ENCODE measurements around the gene TNFRSF8.
A peak's percentile ranks its signal among the peaks of the same experiment; 100 is the strongest.

TNFRSF8 gene

DNA sequence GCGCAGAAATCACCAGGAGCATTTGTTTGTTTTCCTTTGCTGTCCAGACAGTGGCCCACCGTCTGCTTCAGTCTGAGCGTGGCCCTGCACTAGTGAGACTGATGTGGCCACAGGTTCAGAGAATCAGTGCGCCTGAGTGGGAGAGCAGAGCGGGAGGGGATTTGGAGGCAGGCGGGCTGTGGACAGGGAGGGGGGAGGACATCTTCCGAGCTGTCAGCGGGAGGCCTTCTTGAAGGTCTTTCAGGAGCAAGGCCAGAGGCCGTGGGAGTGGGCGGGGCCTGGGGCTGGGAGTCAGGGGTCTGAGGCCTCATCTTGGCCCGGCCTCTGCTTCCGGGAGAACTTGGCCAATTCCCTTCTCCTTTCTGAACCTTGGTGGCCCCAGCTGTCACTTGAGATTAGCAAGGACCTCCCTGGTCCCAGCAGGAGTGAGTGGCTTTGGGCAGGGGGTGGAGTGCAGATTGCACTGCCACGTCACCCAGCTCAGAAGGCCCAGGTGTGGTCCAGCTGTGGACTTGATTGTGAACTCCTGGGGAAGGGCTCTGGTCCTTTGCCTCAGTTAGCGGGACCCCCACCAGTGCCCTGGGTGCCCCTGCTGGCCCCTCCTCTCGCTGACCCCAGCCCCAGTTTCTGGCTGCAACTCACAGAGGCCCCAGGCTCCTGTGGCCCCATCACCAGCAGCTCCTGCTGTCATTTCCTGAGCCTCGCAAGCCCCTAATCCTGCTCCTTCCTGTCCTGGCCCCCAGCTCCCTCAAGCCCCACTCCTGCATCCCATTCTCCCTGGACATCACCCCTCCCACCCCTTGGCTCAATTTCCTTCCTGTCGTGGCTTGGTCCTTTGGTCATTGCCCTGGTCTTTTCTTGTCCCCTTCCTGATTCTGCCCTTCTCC lies 112.1 kb downstream of the TNFRSF8 start:
- DNase-seq (ENCODE audit: low read depth in 2 of 2) = no peak

DNA sequence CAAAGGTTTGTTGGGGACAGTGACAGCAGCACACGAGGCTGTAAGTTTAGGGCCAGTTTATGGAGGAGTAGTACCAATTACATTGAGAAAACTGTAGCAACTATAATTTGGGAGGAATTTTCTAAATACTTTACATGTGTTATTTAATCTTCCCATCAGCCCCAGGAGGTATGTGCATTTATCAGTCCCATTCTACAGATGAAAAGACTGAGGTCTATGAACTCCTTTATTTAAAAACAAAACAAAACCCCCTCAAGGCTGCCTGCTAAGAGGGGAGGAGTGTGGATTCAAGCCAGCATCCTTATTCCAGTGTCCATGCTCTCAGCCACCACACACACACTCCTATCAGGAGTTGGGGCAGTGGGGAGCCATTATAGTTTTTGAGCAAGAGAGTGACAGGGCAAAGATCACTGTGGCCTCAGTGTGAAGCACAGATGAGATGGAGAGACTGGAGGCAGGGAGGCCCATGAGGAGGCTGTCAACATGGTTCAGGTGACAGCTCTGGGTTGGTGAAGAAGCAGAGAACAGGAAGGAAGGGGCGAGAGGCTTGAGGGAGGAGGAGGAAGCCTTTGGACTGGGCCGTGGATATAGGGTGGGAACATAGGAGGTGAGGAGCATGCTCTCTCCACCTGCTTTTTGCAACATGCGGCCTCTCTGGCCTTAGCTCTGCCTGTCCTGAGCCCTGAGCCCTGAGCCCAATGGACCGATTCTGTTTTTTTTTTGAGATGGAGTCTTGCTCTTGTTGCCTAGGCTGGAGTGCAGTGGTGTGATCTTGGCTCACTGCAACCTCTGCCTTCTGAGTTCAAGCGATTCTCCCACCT lies 113.4 kb downstream of the TNFRSF8 start:
- DNase-seq (ENCODE audit: low read depth in 2 of 2) = no peak

DNA sequence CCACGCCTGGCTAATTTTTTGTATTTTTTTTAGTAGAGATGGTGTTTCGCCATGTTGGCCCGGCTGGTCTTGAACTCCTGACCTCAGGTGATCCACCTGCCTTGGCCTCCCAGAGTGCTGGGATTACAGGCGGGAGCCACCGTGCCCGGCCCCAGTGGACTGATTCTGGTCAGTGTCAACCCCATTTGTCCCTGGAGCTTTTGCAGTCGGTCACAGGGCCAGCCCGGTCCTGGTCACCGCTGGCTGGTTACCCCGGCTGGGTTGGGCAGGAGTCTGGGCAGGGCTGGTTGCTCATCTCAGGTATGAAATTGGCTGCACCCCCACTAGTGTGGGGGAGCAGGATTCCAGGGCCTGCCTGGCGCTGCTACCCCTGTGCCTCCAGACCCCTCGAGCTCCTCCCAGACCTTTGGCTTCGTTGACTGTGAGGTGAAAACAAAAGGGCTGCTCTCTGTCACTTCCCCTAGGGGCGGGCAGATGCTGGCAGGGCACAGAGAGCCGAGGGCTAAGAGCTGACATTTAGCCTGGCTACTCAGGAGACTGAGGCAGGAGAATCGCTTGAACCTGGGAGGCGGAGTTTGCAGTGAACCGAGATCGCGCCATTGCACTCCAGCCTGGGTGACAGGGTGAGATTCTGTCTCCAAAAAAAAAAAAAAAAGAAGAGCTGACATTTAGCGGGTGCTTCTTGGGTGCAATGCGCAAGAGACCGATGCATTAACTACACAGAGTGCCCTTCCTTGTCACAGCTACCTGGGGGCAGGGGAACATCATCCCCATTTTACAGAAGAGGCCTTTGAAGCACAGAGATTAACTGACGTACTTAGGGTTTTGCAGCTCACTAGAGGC lies 114.3 kb downstream of the TNFRSF8 start:
- no peak for DNase-seq (ENCODE audit: low read depth in 2 of 2)

DNA sequence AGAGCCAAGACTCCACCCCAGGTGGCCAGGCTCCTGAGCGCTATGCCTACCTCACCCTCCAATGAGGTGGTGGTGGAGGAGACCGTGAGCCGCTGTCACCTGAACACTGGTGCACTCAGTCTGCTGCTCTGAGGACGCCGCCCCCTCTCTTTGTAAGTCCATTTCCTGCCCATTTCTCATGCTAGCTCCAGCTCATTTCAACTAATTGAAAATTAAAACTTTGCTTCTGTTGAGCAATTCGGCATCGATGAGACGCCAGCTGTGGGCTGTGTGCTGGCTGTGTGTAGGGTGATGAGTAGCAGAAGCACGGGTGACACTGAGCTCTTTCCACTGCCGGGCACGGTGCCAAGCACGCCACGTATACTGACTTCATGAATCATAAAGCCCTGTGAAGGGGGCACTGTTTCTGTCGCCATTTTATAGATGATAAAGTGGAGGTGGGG lies 114.9 kb downstream of the TNFRSF8 start:
- peak; percentile 89 to 93 for DNase-seq (ENCODE audit: low read depth in 2 of 2)

DNA sequence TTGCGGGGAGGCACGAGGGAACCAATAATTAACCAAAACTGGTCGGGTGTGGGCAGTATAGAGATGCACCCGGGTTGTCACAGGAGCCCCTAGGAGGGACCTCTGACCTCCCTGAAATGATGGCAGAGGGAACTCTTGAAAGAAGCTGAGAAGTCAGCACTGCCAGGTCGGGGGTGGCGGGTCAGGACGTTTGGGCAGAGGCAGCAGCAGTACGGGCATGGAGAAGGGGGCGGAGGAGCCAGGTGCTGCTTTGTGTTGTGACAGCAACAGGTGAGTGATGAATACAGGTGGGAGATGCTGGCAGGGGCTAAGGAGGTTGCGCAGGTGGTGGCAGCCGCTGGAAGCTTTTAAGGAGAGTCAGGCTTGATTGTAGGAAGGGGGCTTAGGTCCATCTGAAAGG lies 115.4 kb downstream of the TNFRSF8 start:
- no peak for DNase-seq (ENCODE audit: low read depth in 2 of 2)

DNA sequence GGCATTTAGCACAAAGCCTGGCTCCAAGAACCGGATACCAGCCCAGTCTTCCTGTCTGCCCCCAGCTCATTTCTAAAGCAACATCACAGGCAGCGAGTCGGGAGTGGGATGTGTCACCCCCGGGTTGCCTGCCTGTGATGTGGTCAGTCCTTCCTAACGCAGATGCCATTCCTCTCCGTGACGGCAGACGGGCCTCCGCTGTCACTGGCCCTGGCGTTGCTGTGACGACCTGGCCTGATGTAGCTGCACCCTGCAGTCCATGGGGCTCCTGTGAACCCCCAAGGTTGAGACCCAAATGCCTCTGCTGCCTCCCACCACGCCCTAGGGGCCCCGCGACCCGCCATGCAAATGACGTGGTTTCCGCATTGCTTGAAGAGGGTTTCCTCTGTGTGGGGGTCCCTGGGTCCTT lies 116.0 kb downstream of the TNFRSF8 start:
- DNase-seq (ENCODE audit: low read depth in 2 of 2) = peak; percentile 76 to 77

DNA sequence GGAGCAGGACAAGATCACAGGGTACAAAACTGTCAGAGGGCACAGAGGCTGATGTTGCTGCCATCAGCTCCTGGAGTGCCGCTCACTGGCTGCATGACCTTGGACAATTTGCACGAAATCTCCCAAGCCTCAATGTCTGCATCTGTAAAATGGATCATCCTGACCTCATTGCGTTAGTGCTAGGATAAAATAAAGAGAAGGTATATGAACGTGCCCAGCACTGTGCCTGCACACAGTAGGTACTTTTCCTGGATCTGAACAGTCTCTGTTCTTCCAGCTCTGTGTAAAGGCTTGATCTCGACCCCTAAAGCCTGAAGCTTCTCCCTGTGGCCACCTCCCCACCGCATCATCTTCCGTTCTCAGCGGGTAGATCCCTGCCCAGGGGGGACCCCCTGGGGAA lies 116.6 kb downstream of the TNFRSF8 start:
- no peak for DNase-seq (ENCODE audit: low read depth in 2 of 2)

DNA sequence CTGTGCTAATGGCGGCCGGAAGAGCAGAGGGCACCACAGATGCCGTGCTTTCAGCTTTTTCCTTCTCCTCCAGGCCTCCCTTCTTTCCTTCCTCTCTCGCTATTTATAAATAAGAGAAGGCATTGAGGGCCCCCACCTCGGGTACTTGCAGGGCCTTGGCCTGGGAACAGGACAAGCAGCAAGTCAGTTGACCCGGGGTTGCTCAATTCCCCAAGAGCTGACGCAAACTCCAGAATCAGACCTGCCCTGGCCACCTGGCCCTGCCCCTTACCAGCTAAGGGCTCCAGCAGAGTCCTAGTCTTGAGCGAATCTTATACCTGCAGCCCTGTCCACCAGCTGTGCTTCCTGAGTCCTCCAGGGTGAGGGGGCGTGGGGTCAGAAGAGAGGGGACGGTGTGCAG lies 117.2 kb downstream of the TNFRSF8 start:
- no peak for DNase-seq (ENCODE audit: low read depth in 2 of 2)

DNA sequence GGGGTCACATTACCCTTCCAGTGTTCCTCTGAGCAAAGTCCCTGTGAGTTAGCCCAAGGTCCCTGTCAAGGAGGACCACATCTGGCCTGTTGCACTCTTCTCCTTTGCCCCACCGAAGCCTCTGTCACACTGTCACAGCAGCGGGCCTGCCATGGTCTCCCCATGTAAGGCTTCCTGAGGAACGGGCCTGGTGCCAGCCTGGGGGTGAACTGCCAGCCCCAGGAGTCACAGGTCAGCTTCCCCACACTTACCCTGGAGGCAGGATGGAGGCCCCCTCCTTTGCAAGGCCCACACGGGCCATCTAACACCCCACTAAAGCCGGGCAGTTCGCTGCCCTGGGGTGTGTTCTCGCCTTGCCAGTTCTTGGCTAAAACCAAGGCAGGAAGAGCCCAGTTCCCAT lies 117.8 kb downstream of the TNFRSF8 start:
- no peak for DNase-seq (ENCODE audit: low read depth in 2 of 2)

DNA sequence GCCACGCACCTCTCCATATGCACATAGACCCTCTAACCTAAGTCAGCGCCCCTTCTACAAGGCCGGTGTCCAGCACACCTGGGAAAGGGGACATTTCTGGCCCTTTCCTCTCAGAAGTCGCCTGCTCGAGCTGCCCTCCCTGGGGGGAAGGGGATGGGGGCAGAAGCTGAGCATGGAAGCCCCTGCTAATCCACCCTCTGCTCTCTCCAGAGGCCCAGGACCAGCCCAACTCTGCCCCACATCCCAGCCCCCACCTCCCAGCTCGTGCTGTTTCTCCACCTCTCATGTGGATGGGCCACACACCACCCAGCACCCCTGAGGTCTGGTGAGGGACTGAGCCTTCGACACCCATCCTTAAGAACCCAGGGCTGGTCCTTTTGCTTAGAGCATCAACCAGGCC lies 118.5 kb downstream of the TNFRSF8 start:
- DNase-seq (ENCODE audit: low read depth in 2 of 2) = no peak

DNA sequence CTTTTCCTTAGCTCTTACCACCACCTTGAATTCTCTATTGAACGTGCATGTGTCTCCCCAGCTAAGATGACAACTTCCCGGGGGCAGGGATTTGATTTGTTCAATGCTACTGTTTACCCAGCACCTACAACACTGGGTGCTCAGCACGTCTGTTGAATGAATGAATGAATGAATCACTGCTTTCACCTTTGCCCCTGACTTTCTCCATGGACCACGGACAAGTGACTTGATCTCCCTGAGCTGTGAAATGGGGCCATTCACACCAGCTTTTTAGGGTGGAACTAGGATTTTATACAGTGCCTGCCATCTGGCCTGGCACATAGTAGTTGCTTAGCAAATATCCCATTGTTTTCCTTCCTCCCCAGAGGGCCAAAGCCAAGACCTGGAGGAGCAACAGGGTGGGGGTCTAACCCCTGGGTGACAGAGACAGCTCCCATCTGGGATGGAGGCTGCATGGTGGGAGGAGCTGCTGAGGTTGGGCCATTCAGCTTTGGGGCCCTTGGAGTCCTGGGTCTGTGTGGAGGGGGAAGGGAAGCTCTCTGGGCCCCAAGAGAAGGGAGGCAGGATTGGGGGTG lies 119.4 kb downstream of the TNFRSF8 start:
- DNase-seq (ENCODE audit: low read depth in 2 of 2) = no peak

DNA sequence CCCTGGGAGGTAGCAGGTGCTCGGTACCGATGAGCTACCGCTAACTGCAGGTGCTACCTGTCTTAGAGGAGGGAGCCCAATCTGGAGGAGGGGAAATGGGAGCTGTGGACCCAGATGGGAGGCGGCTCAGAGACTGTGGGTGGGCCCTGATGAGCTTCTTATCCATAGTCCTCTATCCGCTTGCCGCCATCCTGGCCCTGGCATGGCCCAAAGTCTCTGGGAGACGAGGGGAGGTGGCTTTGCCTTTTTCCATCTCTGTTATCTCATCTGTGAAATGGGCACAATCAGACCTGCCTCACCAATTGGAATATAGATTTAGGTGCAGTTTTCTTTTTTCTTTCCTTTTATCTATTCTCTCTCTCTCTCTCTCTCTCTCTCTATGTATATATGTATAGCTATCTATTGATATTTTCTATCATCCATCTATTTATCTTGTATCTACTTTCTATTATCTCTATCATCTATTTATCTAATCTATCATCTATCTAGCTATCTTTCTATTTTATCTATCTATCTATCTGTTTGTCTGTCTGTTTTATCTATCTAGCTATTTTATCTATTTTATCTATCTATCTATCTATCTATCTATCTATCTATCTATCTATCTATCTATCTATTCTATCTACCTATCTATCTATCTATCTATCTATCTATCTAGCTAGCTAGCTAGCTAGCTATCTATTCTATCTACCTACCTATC lies 120.1 kb downstream of the TNFRSF8 start:
- no peak for DNase-seq (ENCODE audit: low read depth in 2 of 2)

DNA sequence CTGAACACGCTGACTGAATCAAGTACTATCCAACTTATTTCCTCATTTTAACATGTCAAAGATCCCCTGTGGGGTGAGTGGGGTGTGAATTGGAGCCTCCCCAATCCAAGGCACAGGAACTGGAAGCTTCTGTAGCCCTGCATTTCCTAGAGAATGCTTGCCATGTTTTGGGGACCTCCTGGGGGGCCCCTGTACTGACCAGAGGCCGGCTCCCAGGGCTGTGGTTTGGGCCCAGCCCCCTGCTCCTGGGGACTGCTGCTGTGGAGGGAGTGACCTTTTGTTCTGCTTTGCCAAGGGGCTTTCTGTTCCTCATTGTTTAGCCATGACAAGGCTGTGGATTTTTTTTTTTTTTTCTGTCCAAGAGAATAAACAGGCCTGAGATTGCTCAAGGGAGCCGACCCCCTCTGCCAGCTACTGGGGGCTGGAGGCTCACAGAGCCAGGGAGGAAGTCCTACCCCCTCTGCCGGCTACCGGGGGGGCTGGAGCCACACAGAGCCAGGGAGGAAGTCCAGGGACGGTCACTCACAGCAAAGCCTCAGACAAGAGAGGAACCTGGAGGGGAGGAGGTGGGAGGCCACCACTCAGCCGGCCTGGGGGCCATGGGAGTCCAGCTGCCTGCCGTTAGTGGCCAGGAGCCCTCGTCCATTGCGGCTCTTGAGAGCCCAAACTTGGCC lies 121.0 kb downstream of the TNFRSF8 start:
- no peak for DNase-seq (ENCODE audit: low read depth in 2 of 2)

DNA sequence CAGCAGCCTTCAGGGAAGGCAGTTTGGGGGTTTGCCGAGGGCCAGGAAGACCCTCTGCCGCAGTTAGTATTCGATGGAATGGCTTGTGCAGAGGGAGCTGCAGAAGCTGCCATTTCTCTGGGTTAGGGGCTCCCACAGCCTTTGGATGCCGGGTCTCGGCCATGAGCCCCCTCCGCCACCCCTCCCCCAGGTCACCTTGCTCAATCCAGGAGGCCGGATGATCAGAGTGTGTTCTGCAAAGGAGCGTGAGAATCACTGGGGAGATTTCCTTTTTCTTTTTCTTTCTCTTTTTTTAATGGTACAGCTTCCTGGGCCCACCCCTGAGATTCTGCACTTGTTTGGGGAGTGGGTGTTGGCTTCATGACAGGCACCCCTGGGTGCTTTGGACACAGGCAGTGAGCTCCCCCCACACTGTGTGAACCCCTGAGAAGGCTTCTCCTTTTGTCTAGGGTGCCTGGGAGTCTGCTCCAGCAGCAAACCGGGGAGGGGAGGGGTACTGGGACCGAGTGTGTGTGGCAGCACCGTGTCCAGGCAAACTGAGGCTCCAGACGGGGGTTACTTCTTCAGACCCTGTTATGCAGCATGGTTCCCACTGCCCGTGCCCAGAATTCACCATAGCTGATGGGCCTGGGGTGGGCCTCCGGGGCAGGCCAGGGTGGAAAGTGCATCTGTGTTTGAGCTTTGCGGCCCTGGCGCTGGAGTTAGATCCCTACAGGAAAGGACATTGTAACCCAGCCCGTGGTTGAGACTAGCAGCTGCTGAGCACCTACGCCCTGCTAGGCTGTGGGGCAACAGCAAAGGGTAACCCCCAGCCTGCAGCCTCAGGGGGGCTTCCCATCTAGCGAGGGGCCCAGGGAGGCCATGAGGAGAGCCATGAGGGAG lies 122.2 kb downstream of the TNFRSF8 start:
- no peak for DNase-seq (ENCODE audit: low read depth in 2 of 2)

DNA sequence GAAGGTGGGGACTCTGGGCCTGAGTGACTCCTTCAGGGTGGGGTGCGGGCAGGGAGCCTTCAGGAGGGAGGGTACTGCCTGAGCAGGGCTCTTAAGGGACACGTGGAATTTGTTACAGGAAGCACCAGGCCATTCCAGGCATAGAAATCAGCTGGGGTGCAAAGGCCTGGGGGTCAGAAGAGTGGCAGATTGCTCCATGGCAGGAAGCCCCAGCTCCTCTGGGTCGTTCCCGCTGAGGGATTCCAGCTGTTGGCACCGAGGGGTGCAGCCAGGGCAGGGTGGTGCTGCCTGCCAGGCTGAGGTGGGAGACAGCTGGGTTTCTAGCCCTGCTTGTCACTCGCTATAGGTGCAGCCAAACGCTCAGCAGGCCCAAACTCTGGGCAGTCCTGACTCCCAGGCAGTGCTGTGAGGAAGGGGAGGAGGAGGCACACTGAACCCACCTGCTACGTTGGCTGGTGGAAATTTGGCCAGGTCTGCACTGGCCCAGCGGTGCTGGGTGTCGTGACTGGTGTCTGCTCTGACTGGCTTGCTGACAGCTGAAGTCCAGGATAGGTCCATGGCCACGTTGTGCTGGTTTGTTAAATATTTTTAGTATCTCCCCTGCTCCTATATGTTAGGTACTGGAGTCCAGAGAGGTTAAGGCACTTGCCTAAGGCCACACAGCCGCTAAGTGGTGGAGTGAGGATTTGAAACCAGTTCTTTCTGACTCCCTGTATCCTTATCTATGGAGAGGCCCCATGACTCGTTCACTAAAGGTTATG lies 123.0 kb downstream of the TNFRSF8 start:
- no peak for DNase-seq (ENCODE audit: low read depth in 2 of 2)

DNA sequence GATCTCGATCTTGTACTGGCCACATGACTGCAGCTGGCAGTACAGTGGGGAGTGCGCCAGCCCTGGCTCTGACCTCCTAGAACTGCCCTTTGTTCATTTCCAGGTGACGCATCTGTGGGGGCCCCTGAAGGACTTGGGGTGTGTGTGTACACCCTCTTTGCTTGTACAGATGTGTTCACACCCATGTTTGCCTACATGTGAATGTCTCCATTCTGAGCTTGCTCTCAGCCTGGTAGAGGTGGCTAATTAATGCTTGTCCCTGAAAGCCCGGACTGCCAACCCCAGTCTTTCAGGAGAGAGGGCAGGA lies 123.5 kb downstream of the TNFRSF8 start:
- no peak for DNase-seq (ENCODE audit: low read depth in 2 of 2)

DNA sequence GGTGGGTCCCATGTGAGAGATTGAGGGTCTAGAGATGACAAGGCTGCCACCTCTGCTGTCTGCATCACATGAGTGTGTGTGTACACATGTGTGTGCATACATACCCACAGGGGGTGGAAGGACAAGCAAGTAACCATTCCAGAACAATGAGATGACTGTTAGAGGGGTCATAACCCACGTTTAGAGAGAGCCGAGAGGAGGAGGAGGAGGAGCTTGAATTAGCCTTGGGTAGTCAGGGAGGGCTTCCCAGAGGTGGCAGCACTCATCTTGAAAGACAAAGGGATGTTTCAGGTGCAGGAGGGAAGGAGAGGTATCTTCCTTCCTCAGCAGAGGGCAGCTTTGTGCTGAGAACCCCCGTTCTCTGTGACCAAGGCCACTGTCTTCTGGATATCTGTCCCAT lies 125.0 kb downstream of the TNFRSF8 start:
- DNase-seq (ENCODE audit: low read depth in 2 of 2) = no peak

DNA sequence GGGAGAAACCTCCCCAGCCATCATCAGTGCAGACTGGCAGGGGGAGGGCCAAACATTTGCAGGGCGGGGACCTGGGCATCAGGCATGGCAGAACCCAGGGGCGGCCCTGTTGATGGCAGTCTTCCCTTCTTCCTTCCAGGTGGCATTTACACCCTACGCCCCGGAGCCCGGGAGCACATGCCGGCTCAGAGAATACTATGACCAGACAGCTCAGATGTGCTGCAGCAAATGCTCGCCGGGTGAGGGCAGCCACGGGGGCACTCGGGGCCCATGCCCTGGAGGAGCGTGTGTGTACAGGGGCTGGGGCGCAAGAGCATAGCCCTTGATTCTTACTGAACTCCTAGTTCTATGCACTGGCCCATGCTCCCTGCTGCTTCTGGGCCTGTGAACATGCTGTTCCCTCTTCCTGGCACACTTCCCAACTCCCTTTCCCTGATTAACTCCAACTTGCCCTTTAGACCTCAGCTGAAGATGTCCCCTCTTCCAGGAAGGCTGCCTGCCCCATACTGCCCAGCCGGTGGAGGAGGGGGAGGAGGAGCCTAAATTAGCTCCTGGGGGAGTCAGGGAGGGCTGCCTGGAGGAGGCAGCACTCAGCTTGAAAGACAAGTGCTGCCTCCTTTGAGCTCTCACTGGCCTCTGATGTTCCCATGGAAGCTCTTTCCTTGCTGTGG lies 125.7 kb downstream of the TNFRSF8 start:
- DNase-seq (ENCODE audit: low read depth in 2 of 2) = no peak

Data from stimulated activated CD4-positive, alpha-beta T cell treated with anti-CD3 and anti-CD28 coated beads, Interleukin-15, amount 100 ng/mL, for 48 hours (primary cell).